H9 (cell line): ENCODE data around the gene SLC25A12. TPM values are rescaled to one million over a fixed set of nuclear protein-coding genes. Genes with fewer than 3 reads are reported as not detected.

Experiments used
- DNase-seq: peaks from one replicate; pipeline ENCODE4 v3.0.0-alpha.2; 2017
- H2AFZ ChIP-seq: one replicate; pipeline ENCODE4 v1.6.1; 2013; ENCODE audit warnings: mild to moderate bottlenecking, low read length, control low read depth, moderate library complexity
- H2AK5ac ChIP-seq: 2 replicates; pipeline ENCODE4 v1.6.1; 2013; ENCODE audit warnings: low read length, control low read depth, mixed read lengths; ENCODE audit not compliant: insufficient read length
- H2BK120ac ChIP-seq: one replicate; pipeline ENCODE4 v1.6.1; 2013; ENCODE audit warnings: low read depth, mild to moderate bottlenecking, low read length, control low read depth, inconsistent platforms; ENCODE audit not compliant: poor library complexity, severe bottlenecking
- H2BK12ac ChIP-seq: 2 replicates; pipeline ENCODE4 v1.6.1; 2013; ENCODE audit warnings: low read length, control low read depth, mixed read lengths, low read depth; ENCODE audit not compliant: insufficient read length
- H2BK15ac ChIP-seq: 2 replicates; pipeline ENCODE4 v1.6.1; 2013; ENCODE audit warnings: low read depth, low read length, control low read depth
- H2BK20ac ChIP-seq: one replicate; pipeline ENCODE4 v1.6.1; 2013; ENCODE audit warnings: low read depth, mild to moderate bottlenecking, low read length, control low read depth, inconsistent platforms; ENCODE audit not compliant: poor library complexity, severe bottlenecking
- H2BK5ac ChIP-seq: 2 replicates; pipeline ENCODE4 v1.6.1; 2013; ENCODE audit warnings: low read length, control low read depth, mixed read lengths; ENCODE audit not compliant: insufficient read length
- H3K14ac ChIP-seq: 2 replicates; pipeline ENCODE4 v1.6.1; 2013; ENCODE audit warnings: low read length, control low read depth; ENCODE audit not compliant: insufficient read depth
- H3K18ac ChIP-seq: 2 replicates; pipeline ENCODE4 v1.6.1; 2013; ENCODE audit warnings: low read depth, mild to moderate bottlenecking, mixed read lengths, low read length, control low read depth; ENCODE audit not compliant: insufficient read length
- H3K23ac ChIP-seq: 2 replicates; pipeline ENCODE4 v1.6.1; 2013; ENCODE audit warnings: low read length, control low read depth, mixed read lengths, low read depth; ENCODE audit not compliant: insufficient read length
- H3K23me2 ChIP-seq: 2 replicates; pipeline ENCODE4 v1.6.1; 2013; ENCODE audit warnings: low read depth, mild to moderate bottlenecking, mixed read lengths, low read length, control low read depth; ENCODE audit not compliant: insufficient read length, poor library complexity, severe bottlenecking
- H3K27ac ChIP-seq: 2 replicates; pipeline ENCODE4 v1.5.1; 2013; ENCODE audit warnings: low read length, control low read depth, mixed read lengths, low read depth; ENCODE audit not compliant: insufficient read length
- H3K27me3 ChIP-seq: 2 replicates; pipeline ENCODE4 v1.6.1; 2013; ENCODE audit warnings: low read length, control low read depth, inconsistent platforms; ENCODE audit not compliant: insufficient read depth
- H3K4ac ChIP-seq: 2 replicates; pipeline ENCODE4 v1.6.1; 2013; ENCODE audit warnings: low read depth, mild to moderate bottlenecking, control low read depth, inconsistent platforms, low read length, moderate library complexity
- H3K4me1 ChIP-seq: 2 replicates; pipeline ENCODE4 v1.6.1; 2013; ENCODE audit warnings: low read length, control low read depth, inconsistent platforms; ENCODE audit not compliant: insufficient read depth
- H3K4me2 ChIP-seq: 2 replicates; pipeline ENCODE4 v1.6.1; 2013; ENCODE audit warnings: low read length, control low read depth, mixed read lengths; ENCODE audit not compliant: insufficient read length, insufficient read depth
- H3K56ac ChIP-seq: 2 replicates; pipeline ENCODE4 v1.6.1; 2013; ENCODE audit warnings: low read depth, mild to moderate bottlenecking, mixed read lengths, low read length, control low read depth; ENCODE audit not compliant: insufficient read length
- H3K79me1 ChIP-seq: 2 replicates; pipeline ENCODE4 v1.6.1; 2013; ENCODE audit warnings: low read depth, mild to moderate bottlenecking, moderate library complexity, low read length, control low read depth, inconsistent platforms; ENCODE audit not compliant: insufficient read depth, poor library complexity, severe bottlenecking
- H3K79me2 ChIP-seq: 2 replicates; pipeline ENCODE4 v1.6.1; 2013; ENCODE audit warnings: low read length, control low read depth, inconsistent platforms; ENCODE audit not compliant: insufficient read depth
- H3K9ac ChIP-seq: 2 replicates; pipeline ENCODE4 v1.6.1; 2013; ENCODE audit warnings: low read length, control low read depth, mixed read lengths; ENCODE audit not compliant: insufficient read length; ENCODE audit errors: extremely low read depth
- H3K9me3 ChIP-seq: one replicate; pipeline ENCODE4 v1.6.1; 2013; ENCODE audit warnings: low read depth, low read length, inconsistent platforms; ENCODE audit not compliant: control insufficient read depth
- H3T11ph ChIP-seq: one replicate; pipeline ENCODE4 v1.6.1; 2013; ENCODE audit warnings: mild to moderate bottlenecking, low read length, control low read depth, inconsistent platforms
- H4K20me1 ChIP-seq: one replicate; pipeline ENCODE4 v1.6.1; 2013; ENCODE audit not compliant: control insufficient read depth, insufficient read length, insufficient read depth
- H4K5ac ChIP-seq: 2 replicates; pipeline ENCODE4 v1.6.1; 2013; ENCODE audit warnings: low read depth, mild to moderate bottlenecking, mixed read lengths, low read length, control low read depth; ENCODE audit not compliant: insufficient read length
- H4K8ac ChIP-seq: replicated peaks from 2 replicates; pipeline ENCODE4 v1.6.1; 2013; ENCODE audit warnings: low read length, control low read depth, mixed read lengths, low read depth; ENCODE audit not compliant: insufficient read length
- H4K91ac ChIP-seq: 2 replicates; pipeline ENCODE4 v1.6.1; 2013; ENCODE audit warnings: low read depth, mild to moderate bottlenecking, moderate library complexity, mixed read lengths, low read length, control low read depth; ENCODE audit not compliant: insufficient read length
- H3K27ac Mint-ChIP-seq, 3 experiments: 2 replicates in 2 of 3; 3 replicates in 1 of 3; pipeline ENCODE4 v1.8.0; 2020 to 2021; ENCODE audit warnings: mixed read lengths in 3 of 3, mild to moderate bottlenecking in 1 of 3, moderate library complexity in 1 of 3
- H3K27me3 Mint-ChIP-seq: 2 replicates; pipeline ENCODE4 v1.8.0; 2021; ENCODE audit warnings: low read depth, mild to moderate bottlenecking, moderate library complexity, mixed read lengths
- H3K36me3 Mint-ChIP-seq, 3 experiments: 2 replicates in 2 of 3; 3 replicates in 1 of 3; pipeline ENCODE4 v1.8.0; 2020 to 2021; ENCODE audit warnings: low read depth in 3 of 3, mixed read lengths in 3 of 3; ENCODE audit not compliant: insufficient read depth in 1 of 3
- H3K4me1 Mint-ChIP-seq, 2 experiments: 2 replicates each; pipeline ENCODE4 v1.8.0; 2020; ENCODE audit warnings: mixed read lengths in 2 of 2
- H3K4me3 Mint-ChIP-seq, 2 experiments: 2 replicates in 1 of 2; 3 replicates in 1 of 2; pipeline ENCODE4 v1.8.0; 2020 to 2021; ENCODE audit warnings: mild to moderate bottlenecking in 2 of 2, mixed read lengths in 2 of 2, moderate library complexity in 1 of 2
- H3K9me3 Mint-ChIP-seq, 2 experiments: 2 replicates in 1 of 2; 3 replicates in 1 of 2; pipeline ENCODE4 v1.8.0; 2020; ENCODE audit warnings: mild to moderate bottlenecking in 2 of 2, mixed read lengths in 2 of 2, moderate library complexity in 1 of 2
- WGBS: extraction: QIAGEN DNeasy Blood & Tissue Kit; methylation state at CpG from one replicate; pipeline ENCODE4 v1.1.7; 2013; ENCODE audit warnings: missing lambda C conversion rate, low lambda C conversion rate, mixed read lengths; ENCODE audit not compliant: insufficient read length; ENCODE audit errors: extremely low coverage; 5-methylcytosine and 5-hydroxymethylcytosine counted together
- total RNA-seq: library from RNA; stranded (reverse); gene quantifications from 2 replicates; pipeline ENCODE4 v1.2.1, GENCODE V29; 2021
- TF ChIP-seq, protein P1 (sequence below): fragments of 200-600 bp; sonication (generic); conservative IDR thresholded peaks from 3 replicates; pipeline ENCODE4 v1.8.0; 2021; ENCODE audit warnings: antibody characterized with exemption, mild to moderate bottlenecking

SLC25A12 gene
- total RNA-seq, 1 experiment from 2014 or later: 10.1 TPM

DNA sequence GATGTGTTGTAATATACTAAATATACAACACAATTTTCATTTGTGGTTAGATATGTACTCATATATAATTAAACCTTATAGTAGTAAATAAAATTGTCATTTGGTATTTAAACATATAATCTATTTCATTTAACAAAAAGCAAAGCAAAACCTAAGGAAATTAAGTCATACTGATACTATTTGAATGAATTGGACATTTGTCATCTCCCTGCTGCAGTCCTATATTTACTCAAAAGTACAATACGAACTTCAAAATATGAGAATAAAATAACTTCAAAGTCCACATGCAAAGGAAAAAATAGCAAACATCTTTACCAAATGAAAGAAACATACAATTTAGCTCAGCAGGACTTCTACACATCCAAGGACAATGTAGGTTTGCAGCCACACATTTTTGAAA lies 16.4 kb upstream of the SLC25A12 start:
- H3K27me3 ChIP-seq: no peaks in the 10 kb centered on the region
- no peaks in the 10 kb centered on the region for H3K79me1 ChIP-seq
- no peak overlapping the region for H2BK15ac ChIP-seq
- TF ChIP-seq, protein P1, sequence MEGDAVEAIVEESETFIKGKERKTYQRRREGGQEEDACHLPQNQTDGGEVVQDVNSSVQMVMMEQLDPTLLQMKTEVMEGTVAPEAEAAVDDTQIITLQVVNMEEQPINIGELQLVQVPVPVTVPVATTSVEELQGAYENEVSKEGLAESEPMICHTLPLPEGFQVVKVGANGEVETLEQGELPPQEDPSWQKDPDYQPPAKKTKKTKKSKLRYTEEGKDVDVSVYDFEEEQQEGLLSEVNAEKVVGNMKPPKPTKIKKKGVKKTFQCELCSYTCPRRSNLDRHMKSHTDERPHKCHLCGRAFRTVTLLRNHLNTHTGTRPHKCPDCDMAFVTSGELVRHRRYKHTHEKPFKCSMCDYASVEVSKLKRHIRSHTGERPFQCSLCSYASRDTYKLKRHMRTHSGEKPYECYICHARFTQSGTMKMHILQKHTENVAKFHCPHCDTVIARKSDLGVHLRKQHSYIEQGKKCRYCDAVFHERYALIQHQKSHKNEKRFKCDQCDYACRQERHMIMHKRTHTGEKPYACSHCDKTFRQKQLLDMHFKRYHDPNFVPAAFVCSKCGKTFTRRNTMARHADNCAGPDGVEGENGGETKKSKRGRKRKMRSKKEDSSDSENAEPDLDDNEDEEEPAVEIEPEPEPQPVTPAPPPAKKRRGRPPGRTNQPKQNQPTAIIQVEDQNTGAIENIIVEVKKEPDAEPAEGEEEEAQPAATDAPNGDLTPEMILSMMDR: no peak
- H3K9me3 ChIP-seq: no peaks in the 10 kb centered on the region
- H2AFZ ChIP-seq: no peak overlapping the region
- H2BK120ac ChIP-seq: no peak overlapping the region
- no peak overlapping the region for H2BK5ac ChIP-seq
- Mint-ChIP-seq H3K4me1 (no peaks in the 10 kb centered on the region), H3K4me3 (no peak overlapping the region), H3K36me3 (no peaks in the 10 kb centered on the region), H3K27me3 (peaks cover 2% of the 10 kb centered on the region; the same call in 1 of the 2 replicates), H3K9me3 (no peaks in the 10 kb centered on the region), H3K27ac (no peak overlapping the region)
- H3K18ac ChIP-seq: no peak overlapping the region
- no peak overlapping the region for H3K23ac ChIP-seq
- no peak overlapping the region for H3K56ac ChIP-seq
- H2BK12ac ChIP-seq: no peak overlapping the region
- H3T11ph ChIP-seq: no peak overlapping the region
- no peak overlapping the region for H3K9ac ChIP-seq
- no peaks in the 10 kb centered on the region for H3K79me2 ChIP-seq
- H4K5ac ChIP-seq: no peak overlapping the region
- no peak for DNase-seq
- no peak overlapping the region for H4K8ac ChIP-seq
- H3K14ac ChIP-seq: no peak overlapping the region
- no peak overlapping the region for H4K91ac ChIP-seq
- H3K27ac ChIP-seq: no peak overlapping the region
- H2BK20ac ChIP-seq: no peak overlapping the region
- WGBS: no CpG with 5 or more reads among the region's 1 CpG
- H3K23me2 ChIP-seq: no peaks in the 10 kb centered on the region
- no peak overlapping the region for H3K4me2 ChIP-seq
- H4K20me1 ChIP-seq: no peaks in the 10 kb centered on the region
- no peak overlapping the region for H2AK5ac ChIP-seq
- H3K4me1 ChIP-seq: no peaks in the 10 kb centered on the region
- H3K4ac ChIP-seq: no peak overlapping the region
